IMR-90 (cell line): ENCODE measurements around the gene ADCY2. TPM values are rescaled to one million over a fixed set of nuclear protein-coding genes. Genes with fewer than 3 reads are reported as not detected.

Experiments
- ATAC-seq: fragments of 200-7000 bp; cut with Tn5 transposase; 2 replicates; pipeline ENCODE4 v1.9.1; 2020; ENCODE audit warnings: low read depth, mild to moderate bottlenecking, moderate library complexity
- BruUV-seq: library from RNA; stranded (reverse); fragments of 400-500 nt; replicated peaks from 2 replicates; lab custom pipeline; 2021; lab: Mats Ljungman, UMichigan
- CTCF ChIA-PET: fragments of 300-600 bp; formaldehyde crosslinking; extraction: SDS; loops from one replicate; lab custom pipeline; 2021; ENCODE audit warnings: antibody characterized with exemption; lab: Yijun Ruan, JAX
- POLR2A ChIA-PET: fragments of 300-600 bp; sonication (Branson Sonifier 250); formaldehyde crosslinking; loops from one replicate; lab custom pipeline; 2022; ENCODE audit warnings: antibody characterized with exemption; ENCODE audit not compliant: unreplicated experiment; lab: Charles Lee
- DNase-seq: peaks from one replicate; pipeline ENCODE4 v3.0.0; 2013
- H2AFZ ChIP-seq: replicated peaks from 2 replicates; pipeline ENCODE3; 2013; ENCODE audit warnings: low read length, mild to moderate bottlenecking; ENCODE audit not compliant: poor library complexity
- H2AK5ac ChIP-seq: 2 replicates; pipeline ENCODE4 v1.6.1; 2013; ENCODE audit warnings: low read depth, low read length, inconsistent platforms
- H2AK9ac ChIP-seq: replicated peaks from 2 replicates; pipeline ENCODE3; 2013; ENCODE audit warnings: mild to moderate bottlenecking, low read depth, low read length, moderate library complexity; ENCODE audit not compliant: poor library complexity
- H2BK120ac ChIP-seq: 2 replicates; pipeline ENCODE4 v1.6.1; 2013; ENCODE audit warnings: low read depth, low read length, inconsistent platforms
- H2BK15ac ChIP-seq: 3 replicates; pipeline ENCODE4 v1.6.1; 2013; ENCODE audit warnings: low read depth, low read length, inconsistent platforms
- H2BK20ac ChIP-seq: 2 replicates; pipeline ENCODE4 v1.6.1; 2013; ENCODE audit warnings: low read depth, mild to moderate bottlenecking, inconsistent platforms, low read length, moderate library complexity
- H2BK5ac ChIP-seq: 2 replicates; pipeline ENCODE4 v1.6.1; 2013; ENCODE audit warnings: mild to moderate bottlenecking, low read depth, low read length, inconsistent platforms; ENCODE audit not compliant: poor library complexity, severe bottlenecking
- H3K14ac ChIP-seq: replicated peaks from 2 replicates; pipeline ENCODE4 v1.6.1; 2013; ENCODE audit warnings: low read depth, low read length, inconsistent platforms
- H3K18ac ChIP-seq: 2 replicates; pipeline ENCODE4 v1.6.1; 2013; ENCODE audit warnings: low read depth, low read length, control low read depth
- H3K23ac ChIP-seq: 2 replicates; pipeline ENCODE4 v1.6.1; 2013; ENCODE audit warnings: low read depth, low read length, inconsistent platforms
- H3K27ac ChIP-seq: 2 replicates; pipeline ENCODE4 v1.5.1; 2013; ENCODE audit warnings: mild to moderate bottlenecking, control low read depth, low read length; ENCODE audit not compliant: insufficient read depth
- H3K27me3 ChIP-seq: 2 replicates; pipeline ENCODE4 v1.6.1; 2013; ENCODE audit warnings: low read length; ENCODE audit not compliant: control insufficient read depth, insufficient read depth
- H3K36me3 ChIP-seq: 2 replicates; pipeline ENCODE4 v1.6.1; 2013; ENCODE audit warnings: low read length, mixed read lengths; ENCODE audit not compliant: control insufficient read depth, insufficient read depth
- H3K4ac ChIP-seq: 2 replicates; pipeline ENCODE4 v1.6.1; 2013; ENCODE audit warnings: low read depth, low read length, inconsistent platforms
- H3K4me1 ChIP-seq: 2 replicates; pipeline ENCODE4 v1.6.1; 2013; ENCODE audit warnings: low read length, mixed read lengths; ENCODE audit not compliant: control insufficient read depth, insufficient read depth
- H3K4me2 ChIP-seq: 2 replicates; pipeline ENCODE4 v1.6.1; 2013; ENCODE audit warnings: low read depth, mild to moderate bottlenecking, control low read depth, low read length, moderate library complexity
- H3K4me3 ChIP-seq: 2 replicates; pipeline ENCODE4 v1.5.1; 2013; ENCODE audit warnings: low read depth, mild to moderate bottlenecking, control low read depth, low read length, moderate library complexity; ENCODE audit not compliant: insufficient read depth
- H3K56ac ChIP-seq: 2 replicates; pipeline ENCODE4 v1.6.1; 2013; ENCODE audit warnings: low read length, inconsistent platforms; ENCODE audit not compliant: insufficient read depth; ENCODE audit errors: extremely low read depth
- H3K79me1 ChIP-seq, 2 experiments: 2 replicates each; pipeline ENCODE4 v1.6.1; 2013; ENCODE audit warnings: low read length in 2 of 2, inconsistent platforms in 1 of 2, low read depth in 1 of 2
- H3K9ac ChIP-seq: 2 replicates; pipeline ENCODE4 v1.6.1; 2013; ENCODE audit warnings: low read depth, low read length, control low read depth
- H3K9me1 ChIP-seq: 2 replicates; pipeline ENCODE4 v1.6.1; 2013; ENCODE audit warnings: low read length, inconsistent platforms; ENCODE audit not compliant: insufficient read depth
- H3K9me3 ChIP-seq: 2 replicates; pipeline ENCODE4 v1.6.1; 2013; ENCODE audit warnings: low read length; ENCODE audit not compliant: control insufficient read depth, insufficient read depth
- H4K20me1 ChIP-seq: 2 replicates; pipeline ENCODE4 v1.6.1; 2013; ENCODE audit warnings: low read length, inconsistent platforms; ENCODE audit not compliant: insufficient read depth
- H4K5ac ChIP-seq: 2 replicates; pipeline ENCODE4 v1.6.1; 2013; ENCODE audit warnings: mild to moderate bottlenecking, low read depth, low read length, control low read depth
- H4K8ac ChIP-seq, 2 experiments: 2 replicates each; pipeline ENCODE4 v1.6.1; 2013; ENCODE audit warnings: low read depth in 2 of 2, low read length in 2 of 2, control low read depth in 1 of 2, inconsistent platforms in 1 of 2
- H4K91ac ChIP-seq: 2 replicates; pipeline ENCODE4 v1.6.1; 2013; ENCODE audit warnings: low read depth, low read length, inconsistent platforms; ENCODE audit not compliant: insufficient read depth
- BHLHE40 ChIP-seq: fragments of 150-350 bp; IDR thresholded peaks from 2 replicates; pipeline ENCODE4 v1.6.1; 2016; ENCODE audit warnings: mild to moderate bottlenecking, low read depth, low read length
- CEBPB ChIP-seq: IDR thresholded peaks from 2 replicates; pipeline ENCODE4 v1.6.1; 2012; ENCODE audit warnings: low read depth, low read length, improper control_type of control experiment
- CHD1 ChIP-seq: IDR thresholded peaks from 2 replicates; pipeline ENCODE4 v1.6.1; 2012; ENCODE audit warnings: low read depth, low read length, improper control_type of control experiment
- FOS ChIP-seq: fragments of 150-350 bp; IDR thresholded peaks from 2 replicates; pipeline ENCODE4 v1.6.1; 2016; ENCODE audit warnings: low read depth, low read length
- MAFK ChIP-seq: IDR thresholded peaks from 2 replicates; pipeline ENCODE4 v1.6.1; 2012; ENCODE audit warnings: low read depth, low read length, improper control_type of control experiment
- MAZ ChIP-seq: IDR thresholded peaks from 2 replicates; pipeline ENCODE4 v1.6.1; 2012; ENCODE audit warnings: low read depth, mild to moderate bottlenecking, low read length, improper control_type of control experiment, moderate library complexity, borderline replicate concordance
- MXI1 ChIP-seq: IDR thresholded peaks from 2 replicates; pipeline ENCODE4 v1.6.1; 2012; ENCODE audit warnings: low read depth, mild to moderate bottlenecking, low read length, moderate library complexity, borderline replicate concordance
- NFE2L2 ChIP-seq: fragments of 150-350 bp; IDR thresholded peaks from 2 replicates; pipeline ENCODE4 v1.6.1; 2016; ENCODE audit warnings: low read depth, mild to moderate bottlenecking, low read length
- POLR2A ChIP-seq: IDR thresholded peaks from 2 replicates; pipeline ENCODE4 v1.6.1; 2012; ENCODE audit warnings: mild to moderate bottlenecking, low read depth, low read length
- RAD21 ChIP-seq: IDR thresholded peaks from 2 replicates; pipeline ENCODE4 v1.6.1; 2012; ENCODE audit warnings: low read length, improper control_type of control experiment
- RCOR1 ChIP-seq: IDR thresholded peaks from 2 replicates; pipeline ENCODE4 v1.6.1; 2012; ENCODE audit warnings: mild to moderate bottlenecking, low read length, improper control_type of control experiment; ENCODE audit not compliant: insufficient replicate concordance
- RFX5 ChIP-seq: IDR thresholded peaks from 2 replicates; pipeline ENCODE4 v1.8.0; 2012; ENCODE audit warnings: low read depth, mild to moderate bottlenecking, low read length, moderate library complexity
- SMC3 ChIP-seq: fragments of 150-350 bp; IDR thresholded peaks from 2 replicates; pipeline ENCODE4 v1.6.1; 2016; ENCODE audit warnings: low read depth, mild to moderate bottlenecking, antibody characterized with exemption, low read length, moderate library complexity
- WGBS, 2 experiments: methylation state at CpG; one replicate each; pipeline versions ENCODE4 v1.1.5 to v1.1.7; 2013; ENCODE audit warnings: missing lambda C conversion rate in 2 of 2; ENCODE audit not compliant: insufficient read length in 1 of 2; ENCODE audit errors: extremely low coverage in 2 of 2; 5-methylcytosine and 5-hydroxymethylcytosine counted together
- dilution Hi-C: fragments of 300-500 bp; cut with HindIII; formaldehyde crosslinking; loops from one replicate; pipeline ENCODE4 v1.14.3; 2018; ENCODE audit warnings: low sequenced_read_pairs; ENCODE audit not compliant: unreplicated experiment
- in situ Hi-C: fragments of 300-500 bp; cut with MboI; formaldehyde crosslinking; loops from 3 replicates; pipeline ENCODE4 v1.14.3; 2019; ENCODE audit warnings: low sequenced_read_pairs, inconsistent platforms, mixed read lengths
- intact Hi-C: fragments of 100-400 bp; cut with micrococcal nuclease; formaldehyde crosslinking; loops from 2 replicates; pipeline ENCODE4 v1.10.0; 2022
- polyA plus RNA-seq, 3 experiments: library from polyadenylated mRNA; depleted of rRNA; stranded (reverse); fragments of >200 nt; gene quantifications; 2 replicates each; pipeline ENCODE4 v1.2.3, GENCODE V29; 2012; ENCODE audit warnings: low replicate concordance in 1 of 3
- total RNA-seq: library from RNA; depleted of rRNA; stranded (reverse); fragments of >200 nt; gene quantifications from 2 replicates; pipeline ENCODE4 v1.2.3, GENCODE V29; 2012
- TF ChIP-seq, protein P1 (sequence below): fragments of 150-350 bp; IDR thresholded peaks from 2 replicates; pipeline ENCODE4 v1.6.1; 2017; ENCODE audit warnings: mild to moderate bottlenecking, antibody characterized with exemption, low read length, low read depth
- TF ChIP-seq, protein P2 (sequence below): conservative IDR thresholded peaks from 2 replicates; pipeline ENCODE4 v1.5.1; 2012; ENCODE audit warnings: mild to moderate bottlenecking, low read depth, low read length, improper control_type of control experiment
- TF ChIP-seq, protein P3 (sequence below): fragments of 150-350 bp; IDR thresholded peaks from 2 replicates; pipeline ENCODE4 v1.6.1; 2016; ENCODE audit warnings: low read depth, mild to moderate bottlenecking, low read length, moderate library complexity, borderline replicate concordance

The ADCY2 gene
- total and polyA plus RNA-seq, 2 of the 4 experiments (the other 2 are of a cell fraction): not detected

DNA sequence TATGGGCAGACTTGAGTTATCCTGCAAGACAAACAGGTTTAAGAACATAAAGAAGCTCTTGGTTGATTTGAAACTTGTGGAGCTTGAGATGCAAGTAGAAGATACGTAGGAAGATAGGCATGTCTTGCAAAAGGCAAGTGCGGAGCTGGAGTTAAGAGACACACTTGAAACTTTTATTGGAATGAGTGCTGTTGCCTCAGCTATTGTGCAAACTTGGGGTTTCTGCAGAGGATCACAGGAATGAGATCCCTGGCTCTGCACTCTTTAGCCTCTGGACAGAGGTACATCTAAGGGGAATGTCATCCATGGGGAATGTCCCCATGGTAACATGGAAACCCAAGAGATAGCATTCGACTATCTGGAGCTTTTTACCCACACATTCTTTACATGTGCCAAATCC, 121.1 kb downstream of the ADCY2 start:
- H3K14ac ChIP-seq: no peak overlapping the region
- H4K8ac ChIP-seq: no peak overlapping the region
- H3K23ac ChIP-seq: no peak overlapping the region
- ChIA-PET CTCF (no interaction called here), POLR2A (no interaction called here)
- H3K9me3 ChIP-seq: peaks cover 22% of the 10 kb centered on the region
- DNase-seq (no peak), ATAC-seq (no peak)
- no peak overlapping the region for H4K91ac ChIP-seq
- H3K18ac ChIP-seq: no peak overlapping the region
- no peak overlapping the region for H3K56ac ChIP-seq
- H2AK5ac ChIP-seq: no peak overlapping the region
- TF ChIP-seq, protein P1, sequence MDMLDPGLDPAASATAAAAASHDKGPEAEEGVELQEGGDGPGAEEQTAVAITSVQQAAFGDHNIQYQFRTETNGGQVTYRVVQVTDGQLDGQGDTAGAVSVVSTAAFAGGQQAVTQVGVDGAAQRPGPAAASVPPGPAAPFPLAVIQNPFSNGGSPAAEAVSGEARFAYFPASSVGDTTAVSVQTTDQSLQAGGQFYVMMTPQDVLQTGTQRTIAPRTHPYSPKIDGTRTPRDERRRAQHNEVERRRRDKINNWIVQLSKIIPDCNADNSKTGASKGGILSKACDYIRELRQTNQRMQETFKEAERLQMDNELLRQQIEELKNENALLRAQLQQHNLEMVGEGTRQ: no peak
- no peak for TF ChIP-seq CEBPB
- no peak for TF ChIP-seq MXI1
- no peak for TF ChIP-seq RCOR1
- TF ChIP-seq MAFK: no peak
- TF ChIP-seq BHLHE40: no peak
- TF ChIP-seq MAZ: no peak
- TF ChIP-seq FOS: no peak
- no peak for TF ChIP-seq POLR2A
- no peak for TF ChIP-seq SMC3
- no peak for TF ChIP-seq NFE2L2
- TF ChIP-seq CHD1: no peak
- TF ChIP-seq RFX5: no peak
- no peak for TF ChIP-seq RAD21
- TF ChIP-seq, protein P2, sequence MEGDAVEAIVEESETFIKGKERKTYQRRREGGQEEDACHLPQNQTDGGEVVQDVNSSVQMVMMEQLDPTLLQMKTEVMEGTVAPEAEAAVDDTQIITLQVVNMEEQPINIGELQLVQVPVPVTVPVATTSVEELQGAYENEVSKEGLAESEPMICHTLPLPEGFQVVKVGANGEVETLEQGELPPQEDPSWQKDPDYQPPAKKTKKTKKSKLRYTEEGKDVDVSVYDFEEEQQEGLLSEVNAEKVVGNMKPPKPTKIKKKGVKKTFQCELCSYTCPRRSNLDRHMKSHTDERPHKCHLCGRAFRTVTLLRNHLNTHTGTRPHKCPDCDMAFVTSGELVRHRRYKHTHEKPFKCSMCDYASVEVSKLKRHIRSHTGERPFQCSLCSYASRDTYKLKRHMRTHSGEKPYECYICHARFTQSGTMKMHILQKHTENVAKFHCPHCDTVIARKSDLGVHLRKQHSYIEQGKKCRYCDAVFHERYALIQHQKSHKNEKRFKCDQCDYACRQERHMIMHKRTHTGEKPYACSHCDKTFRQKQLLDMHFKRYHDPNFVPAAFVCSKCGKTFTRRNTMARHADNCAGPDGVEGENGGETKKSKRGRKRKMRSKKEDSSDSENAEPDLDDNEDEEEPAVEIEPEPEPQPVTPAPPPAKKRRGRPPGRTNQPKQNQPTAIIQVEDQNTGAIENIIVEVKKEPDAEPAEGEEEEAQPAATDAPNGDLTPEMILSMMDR: no peak
- TF ChIP-seq, protein P3, sequence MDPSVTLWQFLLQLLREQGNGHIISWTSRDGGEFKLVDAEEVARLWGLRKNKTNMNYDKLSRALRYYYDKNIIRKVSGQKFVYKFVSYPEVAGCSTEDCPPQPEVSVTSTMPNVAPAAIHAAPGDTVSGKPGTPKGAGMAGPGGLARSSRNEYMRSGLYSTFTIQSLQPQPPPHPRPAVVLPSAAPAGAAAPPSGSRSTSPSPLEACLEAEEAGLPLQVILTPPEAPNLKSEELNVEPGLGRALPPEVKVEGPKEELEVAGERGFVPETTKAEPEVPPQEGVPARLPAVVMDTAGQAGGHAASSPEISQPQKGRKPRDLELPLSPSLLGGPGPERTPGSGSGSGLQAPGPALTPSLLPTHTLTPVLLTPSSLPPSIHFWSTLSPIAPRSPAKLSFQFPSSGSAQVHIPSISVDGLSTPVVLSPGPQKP: no peak
- H3K9ac ChIP-seq: no peak overlapping the region
- no peak overlapping the region for H3K4ac ChIP-seq
- H3K4me3 ChIP-seq: no peak overlapping the region
- H3K4me2 ChIP-seq: no peak overlapping the region
- no peaks in the 10 kb centered on the region for H3K79me1 ChIP-seq
- in situ Hi-C loops: no loop called here
- H3K36me3 ChIP-seq: no peaks in the 10 kb centered on the region
- H4K20me1 ChIP-seq: no peaks in the 10 kb centered on the region
- dilution Hi-C loops: no loop called here
- intact Hi-C loops: no loop called here
- no peak overlapping the region for H2BK120ac ChIP-seq
- H2AK9ac ChIP-seq: no peak overlapping the region
- H4K5ac ChIP-seq: no peak overlapping the region
- H3K4me1 ChIP-seq: no peaks in the 10 kb centered on the region
- BruUV-seq: no TSS peak
- no peak overlapping the region for H3K27ac ChIP-seq
- WGBS, 2 experiments: no CpG with 5 or more reads among the region's 3 CpGs
- no peaks in the 10 kb centered on the region for H3K27me3 ChIP-seq
- no peak overlapping the region for H2BK5ac ChIP-seq
- no peak overlapping the region for H2BK15ac ChIP-seq
- H2AFZ ChIP-seq: no peak overlapping the region
- no peaks in the 10 kb centered on the region for H3K9me1 ChIP-seq
- H2BK20ac ChIP-seq: no peak overlapping the region
